HCT116 (cell line): Measurements from ENCODE around the gene LY86. TPM values are rescaled to one million over a fixed set of nuclear protein-coding genes. Genes with fewer than 3 reads are reported as not detected.

Experiments
- ATAC-seq: fragments of 200-7000 bp; cut with Tn5 transposase; 2 replicates; pipeline ENCODE4 v1.9.1; 2020; ENCODE audit warnings: mild to moderate bottlenecking, moderate library complexity
- BruUV-seq: library from RNA; stranded (reverse); fragments of 400-500 nt; replicated peaks from 2 replicates; lab custom pipeline; 2021; lab: Mats Ljungman, UMichigan
- CTCF ChIA-PET: fragments of 300-600 bp; sonication (Branson Sonifier 250); formaldehyde crosslinking; loops from one replicate; lab custom pipeline; 2021; ENCODE audit warnings: antibody characterized with exemption; lab: Charles Lee
- POLR2A ChIA-PET: fragments of 300-600, 350-600 bp; sonication (Branson Sonifier 250); formaldehyde crosslinking; loops from one replicate; lab custom pipeline; 2021; ENCODE audit warnings: antibody characterized with exemption; lab: Charles Lee
- RAD21 ChIA-PET, 2 experiments: fragments of 300-600 bp; sonication (Branson Sonifier 250); formaldehyde crosslinking; loops; one replicate each; lab custom pipeline; 2023; ENCODE audit warnings: low total read pairs in 2 of 2; ENCODE audit not compliant: uncharacterized antibody in 2 of 2, unreplicated experiment in 2 of 2, low non-redundant PET in 1 of 2; lab: Charles Lee
- DNase-seq: peaks from one replicate; pipeline ENCODE4 v3.0.0-alpha.2; 2010; ENCODE audit warnings: low read depth, low spot score
- H2AFZ ChIP-seq: fragments of 200-600 bp; shearing (Covaris generic), sonication (generic); 2 replicates; pipeline ENCODE4 v1.6.1; 2017; ENCODE audit warnings: low read depth, mixed run types, mixed read lengths, antibody characterized with exemption, low read length; ENCODE audit not compliant: poor library complexity, severe bottlenecking
- H3K27ac ChIP-seq: 2 replicates; pipeline ENCODE4 v1.5.1; 2012; ENCODE audit warnings: low read depth, low read length
- H3K27me3 ChIP-seq: fragments of 200-600 bp; sonication (generic); 2 replicates; pipeline ENCODE4 v1.6.1; 2016; ENCODE audit warnings: mixed run types, low read length, mixed read lengths; ENCODE audit not compliant: insufficient read depth
- H3K36me3 ChIP-seq, 2 experiments: fragments of 200-500 bp in 1 of 2; fragments of 200-600 bp in 1 of 2; sonication (Bioruptor generic) in 1 of 2; sonication (generic) in 1 of 2; 2 replicates each; pipeline versions ENCODE4 v1.5.1 to v1.6.1; 2014 to 2016; ENCODE audit warnings: low read length in 2 of 2, inconsistent platforms in 1 of 2, mixed read lengths in 1 of 2, mixed run types in 1 of 2; ENCODE audit not compliant: insufficient read depth in 2 of 2, control insufficient read depth in 1 of 2
- H3K4me1 ChIP-seq, 2 experiments: fragments of 200-600 bp in 1 of 2; sonication (generic) in 1 of 2; 2 replicates each; pipeline versions ENCODE4 v1.5.1 to v1.6.1; 2012 to 2017; ENCODE audit warnings: low read length in 2 of 2, inconsistent platforms in 1 of 2, mild to moderate bottlenecking in 1 of 2, mixed read lengths in 1 of 2, mixed run types in 1 of 2, moderate library complexity in 1 of 2; ENCODE audit not compliant: insufficient read depth in 2 of 2, control insufficient read depth in 1 of 2
- H3K4me2 ChIP-seq: fragments of 200-600 bp; sonication (generic); 2 replicates; pipeline ENCODE4 v1.6.1; 2017; ENCODE audit warnings: mixed run types, low read length, mixed read lengths
- H3K4me3 ChIP-seq, 2 experiments: fragments of 200-600 bp in 1 of 2; sonication (generic) in 1 of 2; replicated peaks in 1 of 2; 2 replicates each; pipeline ENCODE4 v1.5.1; 2011 to 2016; ENCODE audit warnings: low read length in 2 of 2, control low read depth in 1 of 2, low read depth in 1 of 2, mild to moderate bottlenecking in 1 of 2, mixed read lengths in 1 of 2, mixed run types in 1 of 2
- H3K79me2 ChIP-seq: fragments of 200-600 bp; sonication (generic); 2 replicates; pipeline ENCODE4 v1.6.1; 2017; ENCODE audit warnings: mild to moderate bottlenecking, mixed run types, low read length, moderate library complexity, mixed read lengths; ENCODE audit not compliant: insufficient read depth
- H3K9ac ChIP-seq: fragments of 200-600 bp; sonication (generic); 2 replicates; pipeline ENCODE4 v1.6.1; 2016; ENCODE audit warnings: low read length, mixed read lengths
- H3K9me2 ChIP-seq: fragments of 200-600 bp; sonication (generic), shearing (Covaris generic); 2 replicates; pipeline ENCODE4 v1.6.1; 2017; ENCODE audit warnings: mixed run types, mild to moderate bottlenecking, moderate library complexity; ENCODE audit not compliant: insufficient read depth
- H3K9me3 ChIP-seq, 2 experiments: fragments of 200-500 bp in 1 of 2; fragments of 200-600 bp in 1 of 2; sonication (Bioruptor generic) in 1 of 2; sonication (generic) in 1 of 2; 2 replicates each; pipeline ENCODE4 v1.6.1; 2014 to 2017; ENCODE audit warnings: low read length in 2 of 2, mixed read lengths in 2 of 2, inconsistent platforms in 1 of 2, low read depth in 1 of 2, mild to moderate bottlenecking in 1 of 2, mixed run types in 1 of 2, moderate library complexity in 1 of 2; ENCODE audit not compliant: control insufficient read depth in 1 of 2, insufficient read depth in 1 of 2
- H4K20me1 ChIP-seq: fragments of 200-600 bp; sonication (generic), shearing (Covaris generic); 2 replicates; pipeline ENCODE4 v1.6.1; 2017; ENCODE audit warnings: mixed run types, mild to moderate bottlenecking, moderate library complexity; ENCODE audit not compliant: insufficient read depth
- ELF1 ChIP-seq: IDR thresholded peaks from 2 replicates; pipeline ENCODE4 v1.6.1; 2012; ENCODE audit warnings: low read depth, borderline replicate concordance
- EZH2phosphoT487 ChIP-seq: fragments of 200-600 bp; IDR thresholded peaks from 2 replicates; pipeline ENCODE4 v1.6.1; 2018; ENCODE audit warnings: antibody characterized with exemption, borderline replicate concordance
- JUND ChIP-seq: IDR thresholded peaks from 2 replicates; pipeline ENCODE4 v1.6.1; 2012
- MAX ChIP-seq: IDR thresholded peaks from 2 replicates; pipeline ENCODE4 v1.6.1; 2012
- POLR2A ChIP-seq: IDR thresholded peaks from 2 replicates; pipeline ENCODE4 v1.7.0; 2011; ENCODE audit warnings: borderline replicate concordance; ENCODE audit not compliant: insufficient read depth, insufficient read length; ENCODE audit errors: extremely low read depth
- POLR2AphosphoS5 ChIP-seq: IDR thresholded peaks from 2 replicates; pipeline ENCODE4 v1.6.1; 2011; ENCODE audit warnings: mild to moderate bottlenecking, low read depth, low read length, moderate library complexity
- RAD21 ChIP-seq: IDR thresholded peaks from 2 replicates; pipeline ENCODE4 v1.6.1; 2012; ENCODE audit warnings: low read depth, mild to moderate bottlenecking
- SIN3A ChIP-seq: IDR thresholded peaks from 2 replicates; pipeline ENCODE4 v1.6.1; 2012; ENCODE audit warnings: low read depth
- SRF ChIP-seq: IDR thresholded peaks from 2 replicates; pipeline ENCODE4 v1.6.1; 2012; ENCODE audit warnings: low read depth
- ZFX ChIP-seq: fragments of 450-650 bp; IDR thresholded peaks from 2 replicates; pipeline ENCODE4 v1.6.1; 2017
- ZNF274 ChIP-seq: fragments of 200-500 bp; sonication (Bioruptor generic); IDR thresholded peaks from 2 replicates; pipeline ENCODE4 v1.6.1; 2014; ENCODE audit warnings: mild to moderate bottlenecking, low read depth, low read length, inconsistent platforms
- intact Hi-C: fragments of 100-400 bp; cut with micrococcal nuclease; formaldehyde crosslinking; loops from 2 replicates; pipeline ENCODE4 v1.10.0; 2022
- total RNA-seq: library from RNA; stranded (reverse); gene quantifications from one replicate; pipeline ENCODE4 v1.2.1, GENCODE V29; 2021; ENCODE audit not compliant: unreplicated experiment
- TF ChIP-seq, protein P1 (sequence below): IDR thresholded peaks from 2 replicates; pipeline ENCODE4 v1.6.1; 2012; ENCODE audit warnings: low read depth

LY86 gene
- total RNA-seq, 1 experiment from 2014 or later, result not detected

DNA sequence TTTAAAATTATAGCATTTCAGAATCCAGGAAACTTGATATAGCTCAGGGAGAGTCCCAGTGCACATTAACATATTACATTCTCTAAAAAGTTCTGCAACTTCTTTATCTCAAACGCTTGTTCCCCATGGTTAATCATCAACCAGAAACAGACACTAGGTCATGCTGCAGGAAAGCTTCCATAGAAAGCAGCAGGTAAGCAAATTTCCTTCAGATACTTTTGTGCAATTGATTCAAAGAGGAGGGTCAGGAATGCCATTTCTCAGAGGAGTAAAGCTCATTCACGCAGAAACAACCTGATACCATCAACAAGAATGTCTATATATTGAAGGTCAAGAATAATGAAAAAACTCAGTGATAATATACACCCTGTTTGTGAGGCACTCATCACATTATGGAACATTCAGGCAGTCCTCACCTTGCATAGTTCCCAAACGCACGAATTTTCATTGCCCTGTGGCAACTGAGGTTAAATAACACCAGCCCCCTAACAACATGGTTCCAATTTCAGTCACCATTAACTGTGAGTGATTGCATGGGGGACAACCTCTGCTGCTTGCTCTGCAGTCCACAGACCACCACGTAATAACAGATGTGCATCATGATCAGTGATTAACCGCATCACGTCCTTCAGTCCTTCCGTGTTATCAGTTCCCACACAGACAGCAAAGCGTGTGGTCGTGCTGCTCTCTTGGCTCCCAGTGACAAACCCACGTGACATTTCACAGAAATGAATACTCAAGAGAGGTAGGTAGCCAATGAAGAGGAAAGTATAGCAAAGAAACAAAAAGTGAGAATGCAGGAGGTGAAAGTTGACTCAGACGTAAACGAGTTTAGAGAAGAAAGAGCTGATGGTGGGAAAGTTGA lies 95.7 kb downstream of the LY86 start:
- ATAC-seq, result no peak
- Histone ChIP-seq H3K27me3 (no peaks in the 10 kb centered on the region), H4K20me1 (no peaks in the 10 kb centered on the region), H3K36me3 (no peaks in the 10 kb centered on the region), H2AFZ (no peak overlapping the region), H3K4me2 (no peak overlapping the region), H3K9me2 (no peaks in the 10 kb centered on the region), H3K4me1 (peaks cover 0 to 20% of the 10 kb centered on the region in 2 experiments; a peak in 3 of 4 replicates), H3K27ac (no peak overlapping the region), H3K4me3 (no peak overlapping the region), H3K9me3 (no peaks in the 10 kb centered on the region), H3K79me2 (no peaks in the 10 kb centered on the region), H3K9ac (no peak overlapping the region)
- RAD21 ChIA-PET, result no interaction called here
- POLR2A ChIA-PET, result no interaction called here
- DNase-seq, result no peak
- TF ChIP-seq JUND (no peak), SRF (no peak), ELF1 (no peak), POLR2A (no peak), ZNF274 (no peak), MAX (no peak), RAD21 (no peak), SIN3A (no peak), ZFX (no peak), EZH2phosphoT487 (no peak), POLR2AphosphoS5 (no peak)
- TF ChIP-seq, protein P1, sequence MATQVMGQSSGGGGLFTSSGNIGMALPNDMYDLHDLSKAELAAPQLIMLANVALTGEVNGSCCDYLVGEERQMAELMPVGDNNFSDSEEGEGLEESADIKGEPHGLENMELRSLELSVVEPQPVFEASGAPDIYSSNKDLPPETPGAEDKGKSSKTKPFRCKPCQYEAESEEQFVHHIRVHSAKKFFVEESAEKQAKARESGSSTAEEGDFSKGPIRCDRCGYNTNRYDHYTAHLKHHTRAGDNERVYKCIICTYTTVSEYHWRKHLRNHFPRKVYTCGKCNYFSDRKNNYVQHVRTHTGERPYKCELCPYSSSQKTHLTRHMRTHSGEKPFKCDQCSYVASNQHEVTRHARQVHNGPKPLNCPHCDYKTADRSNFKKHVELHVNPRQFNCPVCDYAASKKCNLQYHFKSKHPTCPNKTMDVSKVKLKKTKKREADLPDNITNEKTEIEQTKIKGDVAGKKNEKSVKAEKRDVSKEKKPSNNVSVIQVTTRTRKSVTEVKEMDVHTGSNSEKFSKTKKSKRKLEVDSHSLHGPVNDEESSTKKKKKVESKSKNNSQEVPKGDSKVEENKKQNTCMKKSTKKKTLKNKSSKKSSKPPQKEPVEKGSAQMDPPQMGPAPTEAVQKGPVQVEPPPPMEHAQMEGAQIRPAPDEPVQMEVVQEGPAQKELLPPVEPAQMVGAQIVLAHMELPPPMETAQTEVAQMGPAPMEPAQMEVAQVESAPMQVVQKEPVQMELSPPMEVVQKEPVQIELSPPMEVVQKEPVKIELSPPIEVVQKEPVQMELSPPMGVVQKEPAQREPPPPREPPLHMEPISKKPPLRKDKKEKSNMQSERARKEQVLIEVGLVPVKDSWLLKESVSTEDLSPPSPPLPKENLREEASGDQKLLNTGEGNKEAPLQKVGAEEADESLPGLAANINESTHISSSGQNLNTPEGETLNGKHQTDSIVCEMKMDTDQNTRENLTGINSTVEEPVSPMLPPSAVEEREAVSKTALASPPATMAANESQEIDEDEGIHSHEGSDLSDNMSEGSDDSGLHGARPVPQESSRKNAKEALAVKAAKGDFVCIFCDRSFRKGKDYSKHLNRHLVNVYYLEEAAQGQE, result no peak
- CTCF ChIA-PET, result no interaction called here
- intact Hi-C loops, result no loop called here
- BruUV-seq, result no TSS peak
